HCT116 (cell line): ENCODE results near the gene GNPTG. TPM values are rescaled to one million over a fixed set of nuclear protein-coding genes. Genes with fewer than 3 reads are reported as not detected.

Source experiments
- ATAC-seq: fragments of 200-7000 bp; cut with Tn5 transposase; 2 replicates; pipeline ENCODE4 v1.9.1; 2020; ENCODE audit warnings: mild to moderate bottlenecking, moderate library complexity
- BruUV-seq: library from RNA; stranded (reverse); fragments of 400-500 nt; replicated peaks from 2 replicates; lab custom pipeline; 2021; lab: Mats Ljungman, UMichigan
- CTCF ChIA-PET: fragments of 300-600 bp; sonication (Branson Sonifier 250); formaldehyde crosslinking; loops from one replicate; lab custom pipeline; 2021; ENCODE audit warnings: antibody characterized with exemption; lab: Charles Lee
- POLR2A ChIA-PET: fragments of 300-600, 350-600 bp; sonication (Branson Sonifier 250); formaldehyde crosslinking; loops from one replicate; lab custom pipeline; 2021; ENCODE audit warnings: antibody characterized with exemption; lab: Charles Lee
- RAD21 ChIA-PET, 2 experiments: fragments of 300-600 bp; sonication (Branson Sonifier 250); formaldehyde crosslinking; loops; one replicate each; lab custom pipeline; 2023; ENCODE audit warnings: low total read pairs in 2 of 2; ENCODE audit not compliant: uncharacterized antibody in 2 of 2, unreplicated experiment in 2 of 2, low non-redundant PET in 1 of 2; lab: Charles Lee
- DNase-seq: peaks from one replicate; pipeline ENCODE4 v3.0.0-alpha.2; 2010; ENCODE audit warnings: low read depth, low spot score
- H2AFZ ChIP-seq: fragments of 200-600 bp; shearing (Covaris generic), sonication (generic); 2 replicates; pipeline ENCODE4 v1.6.1; 2017; ENCODE audit warnings: low read depth, mixed run types, mixed read lengths, antibody characterized with exemption, low read length; ENCODE audit not compliant: poor library complexity, severe bottlenecking
- H3K27ac ChIP-seq: 2 replicates; pipeline ENCODE4 v1.5.1; 2012; ENCODE audit warnings: low read depth, low read length
- H3K27me3 ChIP-seq: fragments of 200-600 bp; sonication (generic); 2 replicates; pipeline ENCODE4 v1.6.1; 2016; ENCODE audit warnings: mixed run types, low read length, mixed read lengths; ENCODE audit not compliant: insufficient read depth
- H3K36me3 ChIP-seq, 2 experiments: fragments of 200-500 bp in 1 of 2; fragments of 200-600 bp in 1 of 2; sonication (Bioruptor generic) in 1 of 2; sonication (generic) in 1 of 2; 2 replicates each; pipeline versions ENCODE4 v1.5.1 to v1.6.1; 2014 to 2016; ENCODE audit warnings: low read length in 2 of 2, inconsistent platforms in 1 of 2, mixed read lengths in 1 of 2, mixed run types in 1 of 2; ENCODE audit not compliant: insufficient read depth in 2 of 2, control insufficient read depth in 1 of 2
- H3K4me1 ChIP-seq, 2 experiments: fragments of 200-600 bp in 1 of 2; sonication (generic) in 1 of 2; 2 replicates each; pipeline versions ENCODE4 v1.5.1 to v1.6.1; 2012 to 2017; ENCODE audit warnings: low read length in 2 of 2, inconsistent platforms in 1 of 2, mild to moderate bottlenecking in 1 of 2, mixed read lengths in 1 of 2, mixed run types in 1 of 2, moderate library complexity in 1 of 2; ENCODE audit not compliant: insufficient read depth in 2 of 2, control insufficient read depth in 1 of 2
- H3K4me2 ChIP-seq: fragments of 200-600 bp; sonication (generic); 2 replicates; pipeline ENCODE4 v1.6.1; 2017; ENCODE audit warnings: mixed run types, low read length, mixed read lengths
- H3K4me3 ChIP-seq, 2 experiments: fragments of 200-600 bp in 1 of 2; sonication (generic) in 1 of 2; replicated peaks in 1 of 2; 2 replicates each; pipeline ENCODE4 v1.5.1; 2011 to 2016; ENCODE audit warnings: low read length in 2 of 2, control low read depth in 1 of 2, low read depth in 1 of 2, mild to moderate bottlenecking in 1 of 2, mixed read lengths in 1 of 2, mixed run types in 1 of 2
- H3K79me2 ChIP-seq: fragments of 200-600 bp; sonication (generic); 2 replicates; pipeline ENCODE4 v1.6.1; 2017; ENCODE audit warnings: mild to moderate bottlenecking, mixed run types, low read length, moderate library complexity, mixed read lengths; ENCODE audit not compliant: insufficient read depth
- H3K9ac ChIP-seq: fragments of 200-600 bp; sonication (generic); 2 replicates; pipeline ENCODE4 v1.6.1; 2016; ENCODE audit warnings: low read length, mixed read lengths
- H3K9me2 ChIP-seq: fragments of 200-600 bp; sonication (generic), shearing (Covaris generic); 2 replicates; pipeline ENCODE4 v1.6.1; 2017; ENCODE audit warnings: mixed run types, mild to moderate bottlenecking, moderate library complexity; ENCODE audit not compliant: insufficient read depth
- H3K9me3 ChIP-seq, 2 experiments: fragments of 200-500 bp in 1 of 2; fragments of 200-600 bp in 1 of 2; sonication (Bioruptor generic) in 1 of 2; sonication (generic) in 1 of 2; 2 replicates each; pipeline ENCODE4 v1.6.1; 2014 to 2017; ENCODE audit warnings: low read length in 2 of 2, mixed read lengths in 2 of 2, inconsistent platforms in 1 of 2, low read depth in 1 of 2, mild to moderate bottlenecking in 1 of 2, mixed run types in 1 of 2, moderate library complexity in 1 of 2; ENCODE audit not compliant: control insufficient read depth in 1 of 2, insufficient read depth in 1 of 2
- H4K20me1 ChIP-seq: fragments of 200-600 bp; sonication (generic), shearing (Covaris generic); 2 replicates; pipeline ENCODE4 v1.6.1; 2017; ENCODE audit warnings: mixed run types, mild to moderate bottlenecking, moderate library complexity; ENCODE audit not compliant: insufficient read depth
- CEBPB ChIP-seq: IDR thresholded peaks from 2 replicates; pipeline ENCODE4 v1.6.1; 2012; ENCODE audit warnings: low read depth
- EGR1 ChIP-seq: IDR thresholded peaks from 2 replicates; pipeline ENCODE4 v1.6.1; 2012; ENCODE audit warnings: low read depth
- ELF1 ChIP-seq: IDR thresholded peaks from 2 replicates; pipeline ENCODE4 v1.6.1; 2012; ENCODE audit warnings: low read depth, borderline replicate concordance
- EZH2 ChIP-seq: fragments of 200-600 bp; sonication (generic); IDR thresholded peaks from 2 replicates; pipeline ENCODE4 v1.6.1; 2017; ENCODE audit warnings: antibody characterized with exemption, mixed run types
- FOSL1 ChIP-seq: IDR thresholded peaks from 2 replicates; pipeline ENCODE4 v1.6.1; 2012; ENCODE audit warnings: low read depth
- POLR2A ChIP-seq: IDR thresholded peaks from 2 replicates; pipeline ENCODE4 v1.7.0; 2011; ENCODE audit warnings: borderline replicate concordance; ENCODE audit not compliant: insufficient read depth, insufficient read length; ENCODE audit errors: extremely low read depth
- POLR2AphosphoS5 ChIP-seq: IDR thresholded peaks from 2 replicates; pipeline ENCODE4 v1.6.1; 2011; ENCODE audit warnings: mild to moderate bottlenecking, low read depth, low read length, moderate library complexity
- SIN3A ChIP-seq: IDR thresholded peaks from 2 replicates; pipeline ENCODE4 v1.6.1; 2012; ENCODE audit warnings: low read depth
- SP1 ChIP-seq: IDR thresholded peaks from 2 replicates; pipeline ENCODE4 v1.6.1; 2012; ENCODE audit warnings: low read depth
- SRF ChIP-seq: IDR thresholded peaks from 2 replicates; pipeline ENCODE4 v1.6.1; 2012; ENCODE audit warnings: low read depth
- TCF7L2 ChIP-seq: IDR thresholded peaks from 2 replicates; pipeline ENCODE4 v1.7.0; 2011; ENCODE audit warnings: borderline replicate concordance, inconsistent platforms; ENCODE audit not compliant: insufficient read depth, insufficient read length; ENCODE audit errors: extremely low read depth
- YY1 ChIP-seq: IDR thresholded peaks from 2 replicates; pipeline ENCODE4 v1.6.1; 2011; ENCODE audit warnings: low read length, low read depth, moderate library complexity, mild to moderate bottlenecking; ENCODE audit not compliant: insufficient replicate concordance; ENCODE audit errors: extremely low read depth
- ZFX ChIP-seq: fragments of 450-650 bp; IDR thresholded peaks from 2 replicates; pipeline ENCODE4 v1.6.1; 2017
- intact Hi-C: fragments of 100-400 bp; cut with micrococcal nuclease; formaldehyde crosslinking; loops from 2 replicates; pipeline ENCODE4 v1.10.0; 2022
- total RNA-seq: library from RNA; stranded (reverse); gene quantifications from one replicate; pipeline ENCODE4 v1.2.1, GENCODE V29; 2021; ENCODE audit not compliant: unreplicated experiment
- TF ChIP-seq, protein P1 (sequence below): IDR thresholded peaks from 2 replicates; pipeline ENCODE4 v1.6.1; 2012
- TF ChIP-seq, protein P2 (sequence below): IDR thresholded peaks from 2 replicates; pipeline ENCODE4 v1.6.1; 2012; ENCODE audit warnings: low read depth
- TF ChIP-seq, protein P3 (sequence below), 3 experiments: fragments of 200-600 bp in 1 of 3; sonication (generic) in 1 of 3; IDR thresholded peaks in 2 of 3; conservative IDR thresholded peaks in 1 of 3; 2 replicates each; pipeline ENCODE4 v1.5.1; 2012 to 2017; ENCODE audit warnings: low read depth in 2 of 3, low read length in 2 of 3, antibody characterized with exemption in 1 of 3, borderline replicate concordance in 1 of 3, control low read depth in 1 of 3, mild to moderate bottlenecking in 1 of 3, mixed read lengths in 1 of 3, mixed run types in 1 of 3, moderate library complexity in 1 of 3; ENCODE audit not compliant: insufficient read depth in 1 of 3
- TF ChIP-seq, protein P4 (sequence below): IDR thresholded peaks from 2 replicates; pipeline ENCODE4 v1.6.1; 2011; ENCODE audit warnings: mild to moderate bottlenecking, low read length, moderate library complexity; ENCODE audit not compliant: insufficient replicate concordance; ENCODE audit errors: extremely low read depth

The GNPTG gene
- total RNA-seq, 1 experiment from 2014 or later, result 35.2 TPM

DNA sequence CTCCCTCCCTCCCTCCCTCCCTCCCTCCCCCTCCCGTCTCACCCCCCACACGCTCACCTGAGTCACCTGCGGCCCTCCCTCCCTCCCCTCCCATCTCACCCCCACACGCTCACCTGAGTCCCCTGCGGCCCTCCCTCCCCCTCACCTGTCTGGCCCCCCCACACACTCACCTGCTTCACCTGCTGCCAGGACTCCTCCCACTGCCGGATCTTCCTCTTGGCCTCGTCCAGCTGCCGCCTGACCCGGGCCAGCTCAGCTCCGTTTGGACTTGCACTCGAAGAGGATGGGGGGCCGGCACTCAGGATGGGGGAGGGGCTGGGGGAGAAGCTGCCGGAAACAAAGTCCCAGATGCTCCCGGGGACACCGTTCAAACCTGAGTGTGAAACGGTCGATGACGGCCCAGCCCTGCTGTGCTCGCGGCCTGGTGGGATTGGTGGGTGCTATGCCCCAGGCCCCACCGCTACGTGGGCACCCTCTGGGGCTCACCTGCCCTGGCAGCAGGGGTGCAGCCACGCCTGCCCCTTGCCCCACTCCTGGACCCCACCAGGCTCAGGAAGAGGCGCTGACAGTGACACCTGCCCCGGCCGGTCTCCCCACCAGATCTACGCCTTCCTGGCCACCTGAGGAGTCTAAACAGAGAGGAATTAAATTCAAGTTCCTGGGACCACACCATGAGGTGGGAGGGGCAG is 15.9 kb downstream of the GNPTG start:
- ChIA-PET POLR2A (interaction anchor here (0.7 kb wide), 1 partner anchor 365 kb away, joined by 4 read pairs; no protein-coding TSS in a partner anchor), CTCF (no interaction called here), RAD21 (interaction anchor here in 1 of 2 experiments (0.7 kb wide), 1 partner anchor 145 kb away, joined by 3 read pairs; no protein-coding TSS in a partner anchor)
- Histone ChIP-seq H3K9ac (no peak overlapping the region), H3K4me2 (no peak overlapping the region), H3K27ac (no peak overlapping the region), H2AFZ (no peak overlapping the region), H4K20me1 (peaks cover 3% of the 10 kb centered on the region; the same call in 1 of the 2 replicates), H3K4me1 (peaks cover 0 to 7% of the 10 kb centered on the region in 2 experiments; a peak in 1 of 4 replicates), H3K9me2 (no peaks in the 10 kb centered on the region), H3K79me2 (peaks cover 11% of the 10 kb centered on the region), H3K4me3 (no peak overlapping the region), H3K9me3 (no peaks in the 10 kb centered on the region), H3K36me3 (peaks cover 21 to 30% of the 10 kb centered on the region in 2 experiments), H3K27me3 (no peaks in the 10 kb centered on the region)
- intact Hi-C loops, result loop anchor here (10.0 kb wide), 1 partner anchor 47 kb away; the partner anchor contains the start of gene UNKL
- ATAC-seq, result no peak
- TF ChIP-seq ELF1 (no peak), TCF7L2 (no peak), POLR2A (no peak), CEBPB (no peak), SIN3A (no peak), EGR1 (no peak), SRF (no peak), FOSL1 (no peak), EZH2 (no peak), ZFX (no peak), POLR2AphosphoS5 (no peak), SP1 (no peak), YY1 (no peak)
- TF ChIP-seq, protein P1, sequence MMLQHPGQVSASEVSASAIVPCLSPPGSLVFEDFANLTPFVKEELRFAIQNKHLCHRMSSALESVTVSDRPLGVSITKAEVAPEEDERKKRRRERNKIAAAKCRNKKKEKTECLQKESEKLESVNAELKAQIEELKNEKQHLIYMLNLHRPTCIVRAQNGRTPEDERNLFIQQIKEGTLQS, result no peak
- TF ChIP-seq, protein P2, sequence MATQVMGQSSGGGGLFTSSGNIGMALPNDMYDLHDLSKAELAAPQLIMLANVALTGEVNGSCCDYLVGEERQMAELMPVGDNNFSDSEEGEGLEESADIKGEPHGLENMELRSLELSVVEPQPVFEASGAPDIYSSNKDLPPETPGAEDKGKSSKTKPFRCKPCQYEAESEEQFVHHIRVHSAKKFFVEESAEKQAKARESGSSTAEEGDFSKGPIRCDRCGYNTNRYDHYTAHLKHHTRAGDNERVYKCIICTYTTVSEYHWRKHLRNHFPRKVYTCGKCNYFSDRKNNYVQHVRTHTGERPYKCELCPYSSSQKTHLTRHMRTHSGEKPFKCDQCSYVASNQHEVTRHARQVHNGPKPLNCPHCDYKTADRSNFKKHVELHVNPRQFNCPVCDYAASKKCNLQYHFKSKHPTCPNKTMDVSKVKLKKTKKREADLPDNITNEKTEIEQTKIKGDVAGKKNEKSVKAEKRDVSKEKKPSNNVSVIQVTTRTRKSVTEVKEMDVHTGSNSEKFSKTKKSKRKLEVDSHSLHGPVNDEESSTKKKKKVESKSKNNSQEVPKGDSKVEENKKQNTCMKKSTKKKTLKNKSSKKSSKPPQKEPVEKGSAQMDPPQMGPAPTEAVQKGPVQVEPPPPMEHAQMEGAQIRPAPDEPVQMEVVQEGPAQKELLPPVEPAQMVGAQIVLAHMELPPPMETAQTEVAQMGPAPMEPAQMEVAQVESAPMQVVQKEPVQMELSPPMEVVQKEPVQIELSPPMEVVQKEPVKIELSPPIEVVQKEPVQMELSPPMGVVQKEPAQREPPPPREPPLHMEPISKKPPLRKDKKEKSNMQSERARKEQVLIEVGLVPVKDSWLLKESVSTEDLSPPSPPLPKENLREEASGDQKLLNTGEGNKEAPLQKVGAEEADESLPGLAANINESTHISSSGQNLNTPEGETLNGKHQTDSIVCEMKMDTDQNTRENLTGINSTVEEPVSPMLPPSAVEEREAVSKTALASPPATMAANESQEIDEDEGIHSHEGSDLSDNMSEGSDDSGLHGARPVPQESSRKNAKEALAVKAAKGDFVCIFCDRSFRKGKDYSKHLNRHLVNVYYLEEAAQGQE, result no peak
- TF ChIP-seq, protein P3, sequence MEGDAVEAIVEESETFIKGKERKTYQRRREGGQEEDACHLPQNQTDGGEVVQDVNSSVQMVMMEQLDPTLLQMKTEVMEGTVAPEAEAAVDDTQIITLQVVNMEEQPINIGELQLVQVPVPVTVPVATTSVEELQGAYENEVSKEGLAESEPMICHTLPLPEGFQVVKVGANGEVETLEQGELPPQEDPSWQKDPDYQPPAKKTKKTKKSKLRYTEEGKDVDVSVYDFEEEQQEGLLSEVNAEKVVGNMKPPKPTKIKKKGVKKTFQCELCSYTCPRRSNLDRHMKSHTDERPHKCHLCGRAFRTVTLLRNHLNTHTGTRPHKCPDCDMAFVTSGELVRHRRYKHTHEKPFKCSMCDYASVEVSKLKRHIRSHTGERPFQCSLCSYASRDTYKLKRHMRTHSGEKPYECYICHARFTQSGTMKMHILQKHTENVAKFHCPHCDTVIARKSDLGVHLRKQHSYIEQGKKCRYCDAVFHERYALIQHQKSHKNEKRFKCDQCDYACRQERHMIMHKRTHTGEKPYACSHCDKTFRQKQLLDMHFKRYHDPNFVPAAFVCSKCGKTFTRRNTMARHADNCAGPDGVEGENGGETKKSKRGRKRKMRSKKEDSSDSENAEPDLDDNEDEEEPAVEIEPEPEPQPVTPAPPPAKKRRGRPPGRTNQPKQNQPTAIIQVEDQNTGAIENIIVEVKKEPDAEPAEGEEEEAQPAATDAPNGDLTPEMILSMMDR (IDR thresholded peaks at IDR 0.05 in 2 of 3, conservative IDR thresholded peaks at IDR 0.05 in 1 of 3; ENCODE audit: borderline replicate concordance in 1 of 3, insufficient read depth in 1 of 3, low read depth in 2 of 3, low read length in 2 of 3), result no peak
- TF ChIP-seq, protein P4, sequence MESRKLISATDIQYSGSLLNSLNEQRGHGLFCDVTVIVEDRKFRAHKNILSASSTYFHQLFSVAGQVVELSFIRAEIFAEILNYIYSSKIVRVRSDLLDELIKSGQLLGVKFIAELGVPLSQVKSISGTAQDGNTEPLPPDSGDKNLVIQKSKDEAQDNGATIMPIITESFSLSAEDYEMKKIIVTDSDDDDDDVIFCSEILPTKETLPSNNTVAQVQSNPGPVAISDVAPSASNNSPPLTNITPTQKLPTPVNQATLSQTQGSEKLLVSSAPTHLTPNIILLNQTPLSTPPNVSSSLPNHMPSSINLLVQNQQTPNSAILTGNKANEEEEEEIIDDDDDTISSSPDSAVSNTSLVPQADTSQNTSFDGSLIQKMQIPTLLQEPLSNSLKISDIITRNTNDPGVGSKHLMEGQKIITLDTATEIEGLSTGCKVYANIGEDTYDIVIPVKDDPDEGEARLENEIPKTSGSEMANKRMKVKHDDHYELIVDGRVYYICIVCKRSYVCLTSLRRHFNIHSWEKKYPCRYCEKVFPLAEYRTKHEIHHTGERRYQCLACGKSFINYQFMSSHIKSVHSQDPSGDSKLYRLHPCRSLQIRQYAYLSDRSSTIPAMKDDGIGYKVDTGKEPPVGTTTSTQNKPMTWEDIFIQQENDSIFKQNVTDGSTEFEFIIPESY, result no peak
- DNase-seq, result no peak
- BruUV-seq, result no TSS peak
